ENCODE measurements around the gene KCNK10.

The KCNK10 gene

GRCh38 chr14:88191605-88192004 lies 131.5 kb downstream of the KCNK10 start:
- no peak for DNase-seq (ENCODE audit: extremely low read depth, low read depth)
- no peak for TF ChIP-seq CTCF (IDR thresholded peaks at IDR 0.05; ENCODE audit: low read depth, low read length)

- TF ChIP-seq CTCF (IDR thresholded peaks at IDR 0.05; ENCODE audit: low read depth, low read length) = peak; percentile 79
- peak; percentile 75 for DNase-seq (ENCODE audit: extremely low read depth, low read depth)
Measured at GRCh38 chr14:88189417-88190191, 133.5 kb downstream of the KCNK10 start.

- DNase-seq (ENCODE audit: extremely low read depth, low read depth) = no peak
- no peak for TF ChIP-seq CTCF (IDR thresholded peaks at IDR 0.05; ENCODE audit: low read depth, low read length)
Measured at GRCh38 chr14:88188745-88189416, 134.2 kb downstream of the KCNK10 start.

DNA sequence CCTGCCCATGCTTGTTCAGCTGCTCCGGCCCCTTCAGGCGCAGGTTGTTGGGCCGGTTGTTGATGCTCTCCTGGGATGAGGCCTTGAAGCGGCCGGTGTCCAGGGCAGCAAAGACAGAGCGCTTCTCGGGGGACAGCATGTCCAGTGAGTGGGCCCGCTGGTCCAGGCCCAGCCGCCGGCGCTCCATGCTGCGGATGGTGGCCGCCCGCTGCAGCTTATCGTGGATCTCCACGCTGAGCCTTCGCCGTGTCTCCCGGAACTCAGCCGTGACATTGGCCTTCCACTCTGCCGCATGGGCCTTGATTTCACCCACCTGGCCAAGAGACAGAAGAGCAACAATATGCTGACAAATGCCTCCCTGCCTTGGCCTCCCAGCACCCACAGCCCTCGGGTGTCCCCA lies 137.2 kb downstream of the KCNK10 start:
- DNase-seq (ENCODE audit: extremely low read depth, low read depth) = no peak
- no peak for TF ChIP-seq CTCF (IDR thresholded peaks at IDR 0.05; ENCODE audit: low read depth, low read length)

- no peak for TF ChIP-seq CTCF (IDR thresholded peaks at IDR 0.05; ENCODE audit: low read depth, low read length)
- no peak for DNase-seq (ENCODE audit: extremely low read depth, low read depth)
Measured at GRCh38 chr14:88184956-88185355, 138.1 kb downstream of the KCNK10 start.

GRCh38 chr14:88181072-88181471 lies 142.0 kb downstream of the KCNK10 start:
- DNase-seq (ENCODE audit: extremely low read depth, low read depth) = no peak
- no peak for TF ChIP-seq CTCF (IDR thresholded peaks at IDR 0.05; ENCODE audit: low read depth, low read length)

DNA sequence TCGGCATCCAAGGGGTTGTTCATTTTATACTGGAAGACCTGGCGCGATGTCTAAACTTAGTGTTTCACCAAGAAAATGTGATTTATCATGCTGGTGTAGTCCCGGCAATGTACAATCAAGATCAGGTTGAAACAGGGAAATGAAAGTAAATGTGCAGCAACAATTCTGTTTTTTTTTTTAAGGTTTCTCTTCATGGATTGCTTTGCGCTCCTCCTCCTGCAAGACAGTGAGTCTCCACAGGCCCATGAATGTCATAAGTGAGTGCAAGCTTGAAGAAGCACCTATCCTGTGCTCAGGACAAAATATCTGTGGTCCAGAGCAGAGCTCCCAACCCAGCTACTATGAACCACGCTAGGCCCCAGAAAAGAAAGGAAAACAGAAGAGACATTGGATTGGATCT lies 143.4 kb downstream of the KCNK10 start:
- DNase-seq (ENCODE audit: extremely low read depth, low read depth) = no peak
- TF ChIP-seq CTCF (IDR thresholded peaks at IDR 0.05; ENCODE audit: low read depth, low read length) = no peak
